Right atrium auricular region (tissue), 2 donors: ENCODE data around the gene FNBP1. TPM values are rescaled to one million over a fixed set of nuclear protein-coding genes. Genes with fewer than 3 reads are reported as not detected.

Source experiments
- DNase-seq: peaks from one replicate; pipeline ENCODE4 v3.0.0-alpha.2; 2019; ENCODE audit warnings: low spot score
- H3K27ac ChIP-seq, 2 donors: fragments of 200-600 bp; sonication (generic); 1 replicate in 1 of 2; 2 replicates in 1 of 2; pipeline ENCODE4 v1.5.1; 2016 to 2019
- H3K27me3 ChIP-seq, 2 donors: fragments of 200-600 bp; sonication (generic); one replicate each; pipeline versions ENCODE4 v1.5.1 to v1.6.0; 2017 to 2019
- H3K36me3 ChIP-seq: fragments of 200-600 bp; sonication (generic); one replicate; pipeline ENCODE4 v1.5.1; 2016
- H3K4me1 ChIP-seq, 2 donors: fragments of 200-600 bp; sonication (generic); one replicate each; pipeline versions ENCODE4 v1.5.1 to v1.6.0; 2017 to 2019
- H3K4me3 ChIP-seq, 2 donors: fragments of 200-600 bp; sonication (generic); 1 replicate in 1 of 2; 2 replicates in 1 of 2; pipeline ENCODE4 v1.5.1; 2017 to 2019; ENCODE audit warnings: mild to moderate bottlenecking in 1 of 2, moderate library complexity in 1 of 2
- H3K9me3 ChIP-seq, 2 donors: fragments of 200-600 bp; sonication (generic); one replicate each; pipeline ENCODE4 v1.5.1; 2019
- CTCF ChIP-seq, 2 donors: fragments of 200-600 bp; sonication (generic); IDR thresholded peaks; one replicate each; pipeline ENCODE4 v1.5.1; 2019; ENCODE audit warnings: antibody characterized with exemption in 2 of 2
- total RNA-seq, 2 donors: library from RNA; depleted of rRNA; stranded (reverse); fragments of >200 nt; gene quantifications; one replicate each; pipeline ENCODE4 v1.1.0, GENCODE V29; 2016

FNBP1 gene
- total RNA-seq, 2 donors from 2014 or later = 18.0 to 24.1 TPM

GRCh38 chr9:129849901-129850300 is 193.1 kb downstream of the FNBP1 start:
- no peaks in the 10 kb centered on the region for H3K4me1 ChIP-seq
- no peak for TF ChIP-seq CTCF (IDR thresholded peaks at IDR 0.05)
- H3K36me3 ChIP-seq = peaks cover 39% of the 10 kb centered on the region
- no peak for DNase-seq
- no peak overlapping the region for H3K27ac ChIP-seq
- H3K27me3 ChIP-seq = no peaks in the 10 kb centered on the region
- no peaks in the 10 kb centered on the region for H3K9me3 ChIP-seq
- H3K4me3 ChIP-seq = no peak overlapping the region

- Histone ChIP-seq H3K4me1 (no peaks in the 10 kb centered on the region), H3K27ac (no peak overlapping the region), H3K36me3 (peaks cover 29% of the 10 kb centered on the region), H3K4me3 (no peak overlapping the region), H3K9me3 (no peaks in the 10 kb centered on the region), H3K27me3 (no peaks in the 10 kb centered on the region)
- DNase-seq = no peak
- no peak for TF ChIP-seq CTCF (IDR thresholded peaks at IDR 0.05)
These were observed 194.1 kb downstream of the FNBP1 start for GRCh38 chr9:129848712-129849441.

- TF ChIP-seq CTCF (IDR thresholded peaks at IDR 0.05) = no peak
- Histone ChIP-seq H3K4me3 (no peak overlapping the region), H3K27me3 (no peaks in the 10 kb centered on the region), H3K36me3 (peaks cover 4% of the 10 kb centered on the region), H3K9me3 (no peaks in the 10 kb centered on the region), H3K4me1 (no peaks in the 10 kb centered on the region), H3K27ac (no peak overlapping the region)
- no peak for DNase-seq
These were observed 197.6 kb downstream of the FNBP1 start for GRCh38 chr9:129845373-129845772.

- Histone ChIP-seq H3K4me3 (no peak overlapping the region), H3K36me3 (no peaks in the 10 kb centered on the region), H3K27ac (no peak overlapping the region), H3K9me3 (no peaks in the 10 kb centered on the region), H3K27me3 (no peaks in the 10 kb centered on the region), H3K4me1 (peaks cover 0 to 15% of the 10 kb centered on the region in 2 donors)
- no peak for DNase-seq
- no peak for TF ChIP-seq CTCF (IDR thresholded peaks at IDR 0.05)
These were observed 201.9 kb downstream of the FNBP1 start for GRCh38 chr9:129841071-129841470.

GRCh38 chr9:129840034-129840433 is 203.0 kb downstream of the FNBP1 start:
- H3K4me3 ChIP-seq = no peak overlapping the region
- H3K27me3 ChIP-seq = no peaks in the 10 kb centered on the region
- no peak for DNase-seq
- H3K27ac ChIP-seq = no peak overlapping the region
- no peaks in the 10 kb centered on the region for H3K9me3 ChIP-seq
- no peak for TF ChIP-seq CTCF (IDR thresholded peaks at IDR 0.05)
- no peaks in the 10 kb centered on the region for H3K36me3 ChIP-seq
- peaks cover 0 to 19% of the 10 kb centered on the region in 2 donors for H3K4me1 ChIP-seq
